ENCODE results near the gene TACC2. TPM values are rescaled to one million over a fixed set of nuclear protein-coding genes. Genes with fewer than 3 reads are reported as not detected.
"Not testable (repeated sequence)": the region's sequence is repeated elsewhere in the genome, so short reads cannot be mapped to it uniquely, and the experiment has no call there.

The TACC2 gene
- total RNA-seq, 2 experiments from 2014 or later = not detected

DNA sequence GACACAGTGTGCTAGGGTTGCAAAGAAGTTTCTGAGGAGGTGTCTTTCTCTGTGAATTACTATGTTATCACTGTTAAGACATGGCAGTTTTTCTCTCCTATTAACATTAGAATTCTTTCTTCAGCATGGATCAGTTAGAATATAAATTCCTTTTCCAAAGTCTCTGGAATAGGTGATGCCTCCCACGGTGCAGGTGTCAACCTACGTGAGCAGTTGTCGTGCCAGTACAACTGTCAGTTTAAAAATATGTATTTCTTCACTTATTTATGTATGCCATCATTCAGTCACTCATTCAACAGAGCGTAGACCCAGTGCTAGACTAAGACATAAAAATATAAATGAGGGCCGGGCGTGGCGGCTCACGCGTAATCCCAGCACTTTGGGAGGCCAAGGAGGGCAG, 83.5 kb downstream of the TACC2 start:
- Histone ChIP-seq H3K27ac (ENCODE audit: low read depth, low read length, poor library complexity, severe bottlenecking) (no peak overlapping the region), H2AFZ (ENCODE audit: low read length) (no peak overlapping the region), H3K79me2 (ENCODE audit: insufficient read depth, low read depth, low read length) (no peaks in the 10 kb centered on the region), H3K4me2 (ENCODE audit: low read length) (no peak overlapping the region), H3K36me3 (ENCODE audit: insufficient read depth, low read length) (no peaks in the 10 kb centered on the region), H3K4me1 (ENCODE audit: insufficient read depth, low read length, poor library complexity, severe bottlenecking) (no peaks in the 10 kb centered on the region), H3K9me2 (ENCODE audit: insufficient read depth, low read length) (no peaks in the 10 kb centered on the region), H3K4me3 (ENCODE audit: low read depth, low read length, poor library complexity, severe bottlenecking) (no peak overlapping the region), H3K9me3 (ENCODE audit: low read length) (no peaks in the 10 kb centered on the region), H4K20me1 (ENCODE audit: insufficient read depth, low read length) (no peaks in the 10 kb centered on the region)
- POLR2A ChIA-PET = no interaction called here
- DNase-seq (ENCODE audit: low spot score) = no peak
- no TSS peak for BruUV-seq (replicated peaks)
- intact Hi-C loops (cut with micrococcal nuclease; ENCODE audit: unreplicated experiment) = no loop called here
- CTCF ChIA-PET (ENCODE audit: unreplicated experiment) = no interaction called here
- TF ChIP-seq EZH2phosphoT487 (IDR thresholded peaks at IDR 0.05; ENCODE audit: borderline replicate concordance, low read depth, low read length) = no peak
- TF ChIP-seq, protein P1, sequence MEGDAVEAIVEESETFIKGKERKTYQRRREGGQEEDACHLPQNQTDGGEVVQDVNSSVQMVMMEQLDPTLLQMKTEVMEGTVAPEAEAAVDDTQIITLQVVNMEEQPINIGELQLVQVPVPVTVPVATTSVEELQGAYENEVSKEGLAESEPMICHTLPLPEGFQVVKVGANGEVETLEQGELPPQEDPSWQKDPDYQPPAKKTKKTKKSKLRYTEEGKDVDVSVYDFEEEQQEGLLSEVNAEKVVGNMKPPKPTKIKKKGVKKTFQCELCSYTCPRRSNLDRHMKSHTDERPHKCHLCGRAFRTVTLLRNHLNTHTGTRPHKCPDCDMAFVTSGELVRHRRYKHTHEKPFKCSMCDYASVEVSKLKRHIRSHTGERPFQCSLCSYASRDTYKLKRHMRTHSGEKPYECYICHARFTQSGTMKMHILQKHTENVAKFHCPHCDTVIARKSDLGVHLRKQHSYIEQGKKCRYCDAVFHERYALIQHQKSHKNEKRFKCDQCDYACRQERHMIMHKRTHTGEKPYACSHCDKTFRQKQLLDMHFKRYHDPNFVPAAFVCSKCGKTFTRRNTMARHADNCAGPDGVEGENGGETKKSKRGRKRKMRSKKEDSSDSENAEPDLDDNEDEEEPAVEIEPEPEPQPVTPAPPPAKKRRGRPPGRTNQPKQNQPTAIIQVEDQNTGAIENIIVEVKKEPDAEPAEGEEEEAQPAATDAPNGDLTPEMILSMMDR (conservative IDR thresholded peaks at IDR 0.05; ENCODE audit: low read length) = no peak

DNA sequence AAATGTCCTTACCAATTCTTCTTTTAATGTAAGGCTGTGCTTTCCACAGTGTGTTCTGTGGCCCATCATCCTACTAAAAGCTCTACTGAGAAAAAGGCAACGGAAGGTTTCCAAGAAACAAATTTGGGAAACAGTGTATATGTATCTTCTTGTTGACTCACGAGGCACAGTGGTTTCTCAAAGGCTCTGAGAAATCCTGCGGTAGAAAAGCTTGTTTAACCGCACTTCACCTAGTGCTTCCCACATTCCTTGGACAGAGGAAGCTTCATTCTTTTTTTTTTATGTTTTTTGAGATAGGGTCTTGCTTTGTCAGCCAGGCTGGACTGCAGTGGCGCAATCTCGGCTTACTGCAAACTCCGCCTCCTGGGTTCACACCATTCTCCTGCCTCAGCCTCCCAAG, 84.5 kb downstream of the TACC2 start:
- BruUV-seq (replicated peaks) = no TSS peak
- H2AFZ ChIP-seq (ENCODE audit: low read length) = no peak overlapping the region
- H3K9me3 ChIP-seq (ENCODE audit: low read length) = no peaks in the 10 kb centered on the region
- DNase-seq (ENCODE audit: low spot score) = no peak
- H3K36me3 ChIP-seq (ENCODE audit: insufficient read depth, low read length) = no peaks in the 10 kb centered on the region
- no peak overlapping the region for H3K27ac ChIP-seq (ENCODE audit: low read depth, low read length, poor library complexity, severe bottlenecking)
- H3K9me2 ChIP-seq (ENCODE audit: insufficient read depth, low read length) = no peaks in the 10 kb centered on the region
- no peak overlapping the region for H3K4me2 ChIP-seq (ENCODE audit: low read length)
- ChIA-PET POLR2A (interaction anchor here (0.7 kb wide), 1 partner anchor 333 kb away, joined by 4 read pairs; no protein-coding TSS in a partner anchor), CTCF (ENCODE audit: unreplicated experiment) (no interaction called here)
- intact Hi-C loops (cut with micrococcal nuclease; ENCODE audit: unreplicated experiment) = no loop called here
- no peak for TF ChIP-seq EZH2phosphoT487 (IDR thresholded peaks at IDR 0.05; ENCODE audit: borderline replicate concordance, low read depth, low read length)
- TF ChIP-seq, protein P1 (conservative IDR thresholded peaks at IDR 0.05; ENCODE audit: low read length) = no peak
- H3K4me3 ChIP-seq (ENCODE audit: low read depth, low read length, poor library complexity, severe bottlenecking) = no peak overlapping the region
- no peaks in the 10 kb centered on the region for H3K79me2 ChIP-seq (ENCODE audit: insufficient read depth, low read depth, low read length)
- H3K4me1 ChIP-seq (ENCODE audit: insufficient read depth, low read length, poor library complexity, severe bottlenecking) = no peaks in the 10 kb centered on the region
- no peaks in the 10 kb centered on the region for H4K20me1 ChIP-seq (ENCODE audit: insufficient read depth, low read length)

DNA sequence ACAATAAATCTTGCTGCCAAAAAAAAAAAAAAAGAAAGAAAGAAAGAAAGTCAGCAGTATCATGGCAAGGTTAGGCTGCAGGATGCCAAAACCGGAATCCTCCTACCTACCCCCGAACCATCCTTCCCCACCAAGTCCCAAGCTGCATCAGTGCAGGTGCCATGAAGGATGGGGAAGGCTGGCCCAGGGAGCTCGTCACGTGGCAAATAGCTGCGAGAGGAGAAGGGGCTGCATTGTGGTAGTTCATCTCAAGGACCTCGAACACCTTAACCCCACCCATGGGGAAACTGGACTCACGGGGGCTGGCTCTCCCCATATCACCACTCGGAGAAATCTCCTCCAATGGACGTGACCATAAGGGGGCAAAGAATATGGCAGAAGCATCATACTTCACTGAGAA, 86.2 kb downstream of the TACC2 start:
- CTCF ChIA-PET (ENCODE audit: unreplicated experiment) = no interaction called here
- no peaks in the 10 kb centered on the region for H3K36me3 ChIP-seq (ENCODE audit: insufficient read depth, low read length)
- no peaks in the 10 kb centered on the region for H3K9me2 ChIP-seq (ENCODE audit: insufficient read depth, low read length)
- intact Hi-C loops (cut with micrococcal nuclease; ENCODE audit: unreplicated experiment) = no loop called here
- BruUV-seq (replicated peaks) = no TSS peak
- H3K4me1 ChIP-seq (ENCODE audit: insufficient read depth, low read length, poor library complexity, severe bottlenecking) = no peaks in the 10 kb centered on the region
- DNase-seq (ENCODE audit: low spot score) = no peak
- no peak overlapping the region for H3K4me3 ChIP-seq (ENCODE audit: low read depth, low read length, poor library complexity, severe bottlenecking)
- H4K20me1 ChIP-seq (ENCODE audit: insufficient read depth, low read length) = no peaks in the 10 kb centered on the region
- POLR2A ChIA-PET = no interaction called here
- no peak for TF ChIP-seq EZH2phosphoT487 (IDR thresholded peaks at IDR 0.05; ENCODE audit: borderline replicate concordance, low read depth, low read length)
- TF ChIP-seq, protein P1 (conservative IDR thresholded peaks at IDR 0.05; ENCODE audit: low read length) = no peak
- no peak overlapping the region for H3K27ac ChIP-seq (ENCODE audit: low read depth, low read length, poor library complexity, severe bottlenecking)
- H3K9me3 ChIP-seq (ENCODE audit: low read length) = no peaks in the 10 kb centered on the region
- H2AFZ ChIP-seq (ENCODE audit: low read length) = no peak overlapping the region
- H3K4me2 ChIP-seq (ENCODE audit: low read length) = no peak overlapping the region
- no peaks in the 10 kb centered on the region for H3K79me2 ChIP-seq (ENCODE audit: insufficient read depth, low read depth, low read length)

DNA sequence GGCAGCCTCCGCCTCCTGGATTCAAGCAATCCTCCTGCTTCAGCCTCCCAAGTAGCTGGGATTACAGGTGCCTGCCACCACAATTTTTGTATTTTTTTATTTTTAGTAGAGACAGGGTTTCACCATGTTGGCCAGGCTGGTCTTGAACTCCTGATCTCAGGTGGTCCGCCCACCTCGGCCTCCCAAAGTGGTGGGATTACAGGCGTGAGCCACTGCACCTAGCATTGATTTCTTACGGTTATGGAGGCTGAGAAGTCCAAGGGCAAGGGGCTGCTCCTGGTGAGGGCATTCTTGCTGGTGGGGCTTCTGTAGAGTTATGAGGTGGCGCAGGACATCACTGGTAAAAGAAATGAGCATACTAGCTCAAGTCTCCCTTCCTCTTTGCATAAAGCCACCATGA, 86.9 kb downstream of the TACC2 start:
- H3K9me3 ChIP-seq (ENCODE audit: low read length); DNase-seq (ENCODE audit: low spot score); POLR2A ChIA-PET; H3K9me2 ChIP-seq (ENCODE audit: insufficient read depth, low read length); H3K4me1 ChIP-seq (ENCODE audit: insufficient read depth, low read length, poor library complexity, severe bottlenecking); H3K27ac ChIP-seq (ENCODE audit: low read depth, low read length, poor library complexity, severe bottlenecking); H3K36me3 ChIP-seq (ENCODE audit: insufficient read depth, low read length); intact Hi-C loops (cut with micrococcal nuclease; ENCODE audit: unreplicated experiment); H4K20me1 ChIP-seq (ENCODE audit: insufficient read depth, low read length); H3K79me2 ChIP-seq (ENCODE audit: insufficient read depth, low read depth, low read length); H2AFZ ChIP-seq (ENCODE audit: low read length); H3K4me2 ChIP-seq (ENCODE audit: low read length); CTCF ChIA-PET (ENCODE audit: unreplicated experiment); H3K4me3 ChIP-seq (ENCODE audit: low read depth, low read length, poor library complexity, severe bottlenecking); BruUV-seq (replicated peaks): not testable (repeated sequence)

All from OCI-LY7 (cell line).